ENCODE data around the gene C18orf32.

GRCh38 chr18:49481907-49482306 is 5.1 kb downstream of the C18orf32 start:
- TF ChIP-seq POLR2AphosphoS5 (IDR thresholded peaks at IDR 0.05; ENCODE audit: low read length) (no peak), HSF1 (IDR thresholded peaks at IDR 0.05; ENCODE audit: low read depth, low read length) (no peak), ZNF592 (IDR thresholded peaks at IDR 0.05) (no peak), SREBF1 (IDR thresholded peaks at IDR 0.05; ENCODE audit: low read length) (no peak), BRCA1 (IDR thresholded peaks at IDR 0.05; ENCODE audit: low read depth, low read length) (no peak), E4F1 (IDR thresholded peaks at IDR 0.05; ENCODE audit: borderline replicate concordance, partially characterized antibody) (no peak), RCOR1 (conservative IDR thresholded peaks at IDR 0.05; ENCODE audit: low read depth, low read length) (no peak), SREBF2 (IDR thresholded peaks at IDR 0.05; ENCODE audit: low read length) (no peak), SKIL (IDR thresholded peaks at IDR 0.05; ENCODE audit: low read depth, poor library complexity, severe bottlenecking) (no peak), BCL3 (IDR thresholded peaks at IDR 0.05; ENCODE audit: borderline replicate concordance, insufficient read depth, low read depth, low read length, poor library complexity, severe bottlenecking) (no peak), ZNF687 (IDR thresholded peaks at IDR 0.05) (no peak), EZH2 (IDR thresholded peaks at IDR 0.05; ENCODE audit: borderline replicate concordance, control insufficient read depth, low read depth, low read length) (no peak), TARDBP (IDR thresholded peaks at IDR 0.05; ENCODE audit: borderline replicate concordance) (no peak), CTCF (IDR thresholded peaks at IDR 0.05 in 2 of 3, conservative IDR thresholded peaks at IDR 0.05 in 1 of 3; ENCODE audit: control insufficient read depth in 2 of 3, extremely low read depth in 1 of 3, insufficient read depth in 1 of 3, low read depth in 3 of 3, low read length in 3 of 3) (no peak)

Data from GM12878 (cell line).